HFF-Myc (cell line): ENCODE results near the gene TBCE.

Source experiments
- DNase-seq: peaks from one replicate; pipeline ENCODE4 v3.0.0-alpha.2; 2011; ENCODE audit warnings: low read depth; ENCODE audit errors: extremely low read depth
- H3K4me3 ChIP-seq: replicated peaks from 2 replicates; pipeline ENCODE4 v1.5.1; 2011; ENCODE audit warnings: low read depth, mild to moderate bottlenecking, control low read depth, low read length
- CTCF ChIP-seq: IDR thresholded peaks from 2 replicates; pipeline ENCODE4 v1.5.1; 2012; ENCODE audit warnings: mild to moderate bottlenecking, low read depth, low read length, control low read depth; ENCODE audit errors: missing control alignments

TBCE gene

GRCh38 chr1:235336903-235337302, 30.3 kb upstream of the TBCE start:
- DNase-seq = no peak
- TF ChIP-seq CTCF = no peak
- no peak overlapping the region for H3K4me3 ChIP-seq

GRCh38 chr1:235339746-235340145, 27.5 kb upstream of the TBCE start:
- no peak overlapping the region for H3K4me3 ChIP-seq
- no peak for DNase-seq
- TF ChIP-seq CTCF = no peak

- DNase-seq = no peak
- H3K4me3 ChIP-seq = no peak overlapping the region
These were observed 25.9 kb upstream of the TBCE start for GRCh38 chr1:235341334-235341733.

GRCh38 chr1:235342039-235342438, 25.2 kb upstream of the TBCE start:
- H3K4me3 ChIP-seq = no peak overlapping the region
- TF ChIP-seq CTCF = no peak
- DNase-seq = no peak

More at GRCh38 chr1:235341334-235341733, 25.9 kb upstream of the TBCE start:
- TF ChIP-seq CTCF = no peak

- no peak for TF ChIP-seq CTCF
- no peak overlapping the region for H3K4me3 ChIP-seq
- no peak for DNase-seq
These were observed 24.8 kb upstream of the TBCE start for GRCh38 chr1:235342471-235342870.

- no peak overlapping the region for H3K4me3 ChIP-seq
- TF ChIP-seq CTCF = no peak
- DNase-seq = no peak
These were observed 23.5 kb upstream of the TBCE start for GRCh38 chr1:235343726-235344125.

- no peak for DNase-seq
- H3K4me3 ChIP-seq = no peak overlapping the region
- TF ChIP-seq CTCF = no peak
These were observed 15.8 kb upstream of the TBCE start for GRCh38 chr1:235351441-235351840.
